Muscle layer of duodenum (tissue), 2 donors: ENCODE data around the gene MAGEA12.
"Not testable (repeated sequence)": the region's sequence is repeated elsewhere in the genome, so short reads cannot be mapped to it uniquely, and the experiment has no call there.

Source experiments
- H3K27ac ChIP-seq: one replicate; pipeline ENCODE4 v1.7.0; 2013; ENCODE audit warnings: mild to moderate bottlenecking, low read length
- H3K27me3 ChIP-seq: one replicate; pipeline ENCODE4 v1.7.0; 2013; ENCODE audit warnings: low read depth, mild to moderate bottlenecking, control low read depth, low read length
- H3K36me3 ChIP-seq, 2 donors: one replicate each; pipeline ENCODE4 v1.7.0; 2013; ENCODE audit warnings: low read length in 2 of 2, control low read depth in 1 of 2, mild to moderate bottlenecking in 1 of 2; ENCODE audit not compliant: insufficient read depth in 2 of 2, control insufficient read depth in 1 of 2
- H3K4me1 ChIP-seq, 2 donors: one replicate each; pipeline ENCODE4 v1.7.0; 2013; ENCODE audit warnings: low read length in 2 of 2, mild to moderate bottlenecking in 2 of 2, control low read depth in 1 of 2, moderate library complexity in 1 of 2; ENCODE audit not compliant: insufficient read depth in 2 of 2, control insufficient read depth in 1 of 2
- H3K4me3 ChIP-seq, 2 donors: one replicate each; pipeline ENCODE4 v1.7.0; 2013; ENCODE audit warnings: low read length in 2 of 2, low read depth in 1 of 2, mild to moderate bottlenecking in 1 of 2
- H3K9me3 ChIP-seq, 2 donors: one replicate each; pipeline ENCODE4 v1.7.0; 2013; ENCODE audit warnings: low read length in 2 of 2, control low read depth in 1 of 2, mild to moderate bottlenecking in 1 of 2; ENCODE audit not compliant: control insufficient read depth in 1 of 2
- donor health status: healthy.

The MAGEA12 gene, protein sequence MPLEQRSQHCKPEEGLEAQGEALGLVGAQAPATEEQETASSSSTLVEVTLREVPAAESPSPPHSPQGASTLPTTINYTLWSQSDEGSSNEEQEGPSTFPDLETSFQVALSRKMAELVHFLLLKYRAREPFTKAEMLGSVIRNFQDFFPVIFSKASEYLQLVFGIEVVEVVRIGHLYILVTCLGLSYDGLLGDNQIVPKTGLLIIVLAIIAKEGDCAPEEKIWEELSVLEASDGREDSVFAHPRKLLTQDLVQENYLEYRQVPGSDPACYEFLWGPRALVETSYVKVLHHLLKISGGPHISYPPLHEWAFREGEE

DNA sequence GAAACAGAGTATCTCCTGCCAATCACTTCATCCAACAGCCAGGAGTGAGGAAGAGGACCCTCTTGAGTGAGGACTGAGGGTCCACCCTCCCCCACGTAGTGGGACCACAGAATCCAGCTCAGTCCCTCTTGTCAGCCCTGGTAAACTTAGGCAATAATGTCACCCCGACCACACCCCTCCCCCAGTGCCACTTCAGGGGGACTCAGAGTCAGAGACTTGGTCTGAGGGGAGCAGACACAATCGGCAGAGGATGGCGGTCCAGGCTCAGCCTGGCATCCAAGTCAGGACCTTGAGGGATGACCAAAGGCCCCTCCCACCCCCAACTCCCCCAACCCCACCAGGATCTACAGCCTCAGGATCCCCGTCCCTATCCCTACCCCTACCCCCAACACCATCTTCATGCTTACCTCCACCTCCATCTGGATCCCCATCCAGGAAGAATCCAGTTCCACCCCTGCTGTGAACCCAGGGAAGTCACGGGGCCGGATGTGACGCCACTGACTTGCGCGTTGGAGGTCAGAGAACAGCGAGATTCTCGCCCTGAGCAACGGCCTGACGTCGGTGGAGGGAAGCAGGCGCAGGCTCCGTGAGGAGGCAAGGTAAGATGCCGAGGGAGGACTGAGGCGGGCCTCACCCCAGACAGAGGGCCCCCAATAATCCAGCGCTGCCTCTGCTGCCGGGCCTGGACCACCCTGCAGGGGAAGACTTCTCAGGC, at the start of gene MAGEA12, which contains the start of gene CSAG1:
Gene MAGEA12, plus strand, starts transcription at position 497 of the 715 bp plus-strand sequence. CDS start 2,405 bp downstream, outside the sequence.
Gene CSAG1, minus strand, starts transcription at position 461 of the 715 bp plus-strand sequence. CDS start 1,261 bp downstream, outside the sequence.
- Histone ChIP-seq H3K4me3 (no peak within 1 kb of the TSS), H3K36me3 (no peaks in the 10 kb centered on the region), H3K27ac (no peak within 1 kb of the TSS), H3K4me1 (no peaks in the 10 kb centered on the region), H3K27me3 (no peaks in the 10 kb centered on the region), H3K9me3 (no peaks in the 10 kb centered on the region)

DNA sequence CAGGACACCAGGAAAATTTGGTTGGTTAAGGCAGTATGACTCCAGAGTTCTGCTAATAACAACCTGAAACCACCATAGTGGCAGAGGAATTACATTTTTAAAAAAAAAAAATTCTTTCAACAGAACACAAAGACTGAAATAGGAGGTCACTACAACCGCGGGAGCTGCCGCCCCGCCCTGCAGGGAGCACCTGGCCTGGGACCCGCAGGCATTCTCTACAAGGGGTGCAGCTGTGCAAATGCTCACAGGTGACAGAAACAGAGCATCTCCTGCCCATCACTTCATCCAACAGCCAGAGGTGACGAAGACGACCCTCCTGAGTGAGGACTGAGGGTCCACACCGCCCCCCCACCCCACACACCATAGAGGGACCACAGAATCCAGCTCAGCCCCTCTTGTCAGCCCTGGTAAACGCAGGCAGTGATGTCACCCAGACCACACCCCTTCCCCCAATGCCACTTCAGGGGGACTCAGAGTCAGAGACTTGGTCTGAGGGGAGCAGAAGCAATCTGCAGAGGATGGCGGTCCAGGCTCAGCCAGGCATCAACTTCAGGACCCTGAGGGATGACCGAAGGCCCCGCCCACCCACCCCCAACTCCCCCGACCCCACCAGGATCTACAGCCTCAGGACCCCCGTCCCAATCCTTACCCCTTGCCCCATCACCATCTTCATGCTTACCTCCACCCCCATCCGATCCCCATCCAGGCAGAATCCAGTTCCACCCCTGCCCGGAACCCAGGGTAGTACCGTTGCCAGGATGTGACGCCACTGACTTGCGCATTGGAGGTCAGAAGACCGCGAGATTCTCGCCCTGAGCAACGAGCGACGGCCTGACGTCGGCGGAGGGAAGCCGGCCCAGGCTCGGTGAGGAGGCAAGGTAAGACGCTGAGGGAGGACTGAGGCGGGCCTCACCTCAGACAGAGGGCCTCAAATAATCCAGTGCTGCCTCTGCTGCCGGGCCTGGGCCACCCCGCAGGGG, 35.3 kb upstream of the MAGEA12 start, which contains the start of gene MAGEA3:
Gene MAGEA3, plus strand, starts transcription at position 843 of the 980 bp plus-strand sequence. CDS start 2,039 bp downstream, outside the sequence.
- H3K36me3 ChIP-seq, H3K27me3 ChIP-seq, H3K9me3 ChIP-seq, H3K27ac ChIP-seq, H3K4me3 ChIP-seq, H3K4me1 ChIP-seq: not testable (repeated sequence)

DNA sequence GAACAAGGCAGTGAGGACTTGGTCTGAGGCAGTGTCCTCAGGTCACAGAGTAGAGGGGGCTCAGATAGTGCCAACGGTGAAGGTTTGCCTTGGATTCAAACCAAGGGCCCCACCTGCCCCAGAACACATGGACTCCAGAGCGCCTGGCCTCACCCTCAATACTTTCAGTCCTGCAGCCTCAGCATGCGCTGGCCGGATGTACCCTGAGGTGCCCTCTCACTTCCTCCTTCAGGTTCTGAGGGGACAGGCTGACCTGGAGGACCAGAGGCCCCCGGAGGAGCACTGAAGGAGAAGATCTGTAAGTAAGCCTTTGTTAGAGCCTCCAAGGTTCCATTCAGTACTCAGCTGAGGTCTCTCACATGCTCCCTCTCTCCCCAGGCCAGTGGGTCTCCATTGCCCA, 33.2 kb upstream of the MAGEA12 start:
- not testable (repeated sequence) for H3K9me3 ChIP-seq, H3K4me1 ChIP-seq, H3K27ac ChIP-seq, H3K4me3 ChIP-seq, H3K36me3 ChIP-seq, H3K27me3 ChIP-seq

- not testable (repeated sequence) for H3K27ac ChIP-seq, H3K27me3 ChIP-seq, H3K9me3 ChIP-seq, H3K4me3 ChIP-seq, H3K4me1 ChIP-seq, H3K36me3 ChIP-seq
These were observed 27.1 kb upstream of the MAGEA12 start for GRCh38 chrX:152706500-152706899.

GRCh38 chrX:152709173-152709572, 24.4 kb upstream of the MAGEA12 start, which contains the start of gene CSAG2:
CSAG2 (minus strand) TSS chrX:152709273; CDS start chrX:152709112, 161 bp downstream.
- not testable (repeated sequence) for H3K9me3 ChIP-seq, H3K4me1 ChIP-seq, H3K27me3 ChIP-seq, H3K27ac ChIP-seq, H3K36me3 ChIP-seq, H3K4me3 ChIP-seq

DNA sequence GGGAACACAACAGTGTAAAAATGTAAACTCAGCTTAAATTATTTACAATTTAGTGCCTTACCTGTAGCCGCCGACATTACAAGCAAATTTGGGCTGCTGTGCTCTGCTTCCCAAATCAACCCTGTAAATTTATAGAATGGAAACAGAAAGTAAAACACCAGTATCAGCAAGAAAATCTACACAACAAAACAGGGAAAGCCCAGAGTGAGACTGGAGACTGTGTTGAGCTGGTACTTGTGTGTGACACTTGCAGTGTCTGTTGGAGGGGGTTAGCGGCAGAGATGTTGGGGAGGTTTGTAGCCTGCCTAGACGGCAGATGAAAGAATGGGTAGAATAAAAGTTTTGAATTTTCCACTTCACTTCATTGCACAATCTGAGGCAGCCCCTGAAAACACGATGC, 20.4 kb upstream of the MAGEA12 start:
- not testable (repeated sequence) for H3K27me3 ChIP-seq, H3K4me1 ChIP-seq, H3K9me3 ChIP-seq, H3K36me3 ChIP-seq, H3K4me3 ChIP-seq, H3K27ac ChIP-seq

DNA sequence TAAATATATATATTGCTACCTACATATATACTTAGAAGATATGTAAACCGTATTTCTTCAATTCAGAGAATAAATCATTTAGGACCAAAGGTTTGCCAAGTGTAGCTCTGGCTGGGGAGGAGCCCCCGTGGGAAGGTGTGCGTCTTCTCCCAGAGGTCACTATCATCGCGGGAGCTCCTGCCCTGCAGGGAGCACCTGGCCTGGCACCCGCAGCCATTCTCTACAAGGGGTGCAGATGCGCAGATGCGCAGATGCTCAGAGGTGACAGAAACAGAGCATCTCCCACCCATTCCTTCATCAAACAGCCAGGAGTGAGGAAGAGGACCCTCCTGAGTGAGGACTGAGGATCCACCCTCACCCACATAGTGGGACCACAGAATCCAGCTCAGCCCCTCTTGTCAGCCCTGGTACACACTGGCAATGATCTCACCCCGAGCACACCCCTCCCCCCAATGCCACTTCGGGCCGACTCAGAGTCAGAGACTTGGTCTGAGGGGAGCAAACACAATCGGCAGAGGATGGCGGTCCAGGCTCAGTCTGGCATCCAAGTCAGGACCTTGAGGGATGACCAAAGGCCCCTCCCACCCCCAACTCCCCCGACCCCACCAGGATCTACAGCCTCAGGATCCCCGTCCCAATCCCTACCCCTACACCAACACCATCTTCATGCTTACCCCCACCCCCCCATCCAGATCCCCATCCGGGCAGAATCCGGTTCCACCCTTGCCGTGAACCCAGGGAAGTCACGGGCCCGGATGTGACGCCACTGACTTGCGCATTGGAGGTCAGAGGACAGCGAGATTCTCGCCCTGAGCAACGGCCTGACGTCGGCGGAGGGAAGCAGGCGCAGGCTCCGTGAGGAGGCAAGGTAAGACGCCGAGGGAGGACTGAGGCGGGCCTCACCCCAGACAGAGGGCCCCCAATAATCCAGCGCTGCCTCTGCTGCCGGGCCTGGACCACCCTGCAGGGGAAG, 19.5 kb upstream of the MAGEA12 start, which contains the start of gene MAGEA2B:
Gene MAGEA2B, plus strand, starts transcription at position 814 of the 973 bp plus-strand sequence. CDS start 2,479 bp downstream, outside the sequence.
- H3K27ac ChIP-seq, H3K27me3 ChIP-seq, H3K9me3 ChIP-seq, H3K4me1 ChIP-seq, H3K36me3 ChIP-seq, H3K4me3 ChIP-seq: not testable (repeated sequence)

- no peaks in the 10 kb centered on the region for H3K9me3 ChIP-seq
- no peak overlapping the region for H3K4me3 ChIP-seq
- H3K27me3 ChIP-seq, result no peaks in the 10 kb centered on the region
- H3K4me1 ChIP-seq, result no peaks in the 10 kb centered on the region
- no peaks in the 10 kb centered on the region for H3K36me3 ChIP-seq
- no peak overlapping the region for H3K27ac ChIP-seq
These were observed 8.1 kb upstream of the MAGEA12 start for GRCh38 chrX:152725409-152725808.

- H3K27ac ChIP-seq, H3K27me3 ChIP-seq, H3K4me3 ChIP-seq, H3K9me3 ChIP-seq, H3K36me3 ChIP-seq, H3K4me1 ChIP-seq: not testable (repeated sequence)
These were observed 744 bp downstream of the MAGEA12 start for GRCh38 chrX:152734143-152734858.

DNA sequence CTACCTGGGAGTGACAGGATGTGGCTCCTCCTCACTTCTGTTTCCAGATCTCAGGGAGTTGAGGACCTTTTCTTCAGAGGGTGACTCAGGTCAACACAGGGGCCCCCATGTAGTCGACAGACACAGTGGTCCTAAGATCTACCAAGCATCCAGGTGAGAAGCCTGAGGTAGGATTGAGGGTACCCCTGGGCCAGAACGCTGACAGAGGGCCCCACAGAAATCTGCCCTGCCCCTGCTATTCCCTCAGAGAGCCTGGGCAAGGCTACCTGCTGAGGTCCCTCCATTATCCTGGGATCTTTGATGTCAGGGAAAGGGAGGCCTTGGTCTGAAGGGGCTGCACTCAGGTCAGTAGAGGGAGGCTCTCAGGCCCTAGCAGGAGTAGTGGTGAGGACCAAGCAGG, 1.5 kb downstream of the MAGEA12 start:
- H3K9me3 ChIP-seq, result no peaks in the 10 kb centered on the region
- H3K4me1 ChIP-seq, result no peaks in the 10 kb centered on the region
- no peaks in the 10 kb centered on the region for H3K36me3 ChIP-seq
- H3K27ac ChIP-seq, result no peak overlapping the region
- no peaks in the 10 kb centered on the region for H3K27me3 ChIP-seq
- H3K4me3 ChIP-seq, result no peak overlapping the region
